HEK293T (cell line): ENCODE measurements around the gene XPR1.

Experiments
- NFRKB ChIP-seq: fragments of 450-650 bp; IDR thresholded peaks from 2 replicates; pipeline ENCODE4 v1.6.1; 2016; ENCODE audit warnings: mild to moderate bottlenecking, moderate library complexity
- PKNOX1 ChIP-seq: fragments of 450-650 bp; IDR thresholded peaks from 2 replicates; pipeline ENCODE4 v1.6.1; 2016
- SP1 ChIP-seq: fragments of 450-650 bp; IDR thresholded peaks from 2 replicates; pipeline ENCODE4 v1.6.1; 2017

DNA sequence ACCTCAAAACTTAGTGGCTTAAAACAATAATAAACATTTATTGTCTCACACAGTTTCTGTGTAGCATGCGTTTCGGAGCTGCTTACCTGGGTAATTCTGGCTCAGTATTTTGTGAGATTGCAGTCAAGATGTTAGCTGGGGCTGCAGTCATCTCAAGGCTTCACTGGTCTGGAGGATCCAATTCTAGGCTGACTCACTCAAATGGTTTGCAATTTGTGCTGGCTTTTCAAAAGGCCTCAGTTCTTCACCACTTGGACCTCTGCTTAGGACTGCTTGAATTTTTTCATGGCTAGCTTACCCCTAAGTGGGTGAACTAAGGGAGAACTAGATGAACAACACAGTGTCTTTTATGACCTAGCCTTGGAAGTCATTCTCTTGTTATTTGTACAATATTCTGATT is 21.0 kb downstream of the XPR1 start:
- TF ChIP-seq SP1 (no peak), NFRKB (no peak), PKNOX1 (no peak)
